Measurements from ENCODE around the gene NUF2. TPM values are rescaled to one million over a fixed set of nuclear protein-coding genes. Genes with fewer than 3 reads are reported as not detected.

Gene NUF2
- total RNA-seq, 1 donor from 2014 or later, result 14.9 TPM

GRCh38 chr1:163298365-163298764 is 23.4 kb upstream of the NUF2 start:
- Mint-ChIP-seq H3K27me3 (ENCODE audit: low read depth) (no peaks in the 10 kb centered on the region), H3K9me3 (no peaks in the 10 kb centered on the region), H3K4me3 (no peak overlapping the region), H3K4me1 (peaks cover 24% of the 10 kb centered on the region), H3K36me3 (peaks cover 21% of the 10 kb centered on the region), H3K27ac (no peak overlapping the region)
- TF ChIP-seq CTCF (IDR thresholded peaks at IDR 0.05; ENCODE audit: unreplicated experiment), result no peak
- no peak for DNase-seq (ENCODE audit: low spot score in 2 of 2, unreplicated experiment in 2 of 2)

- no peak for TF ChIP-seq CTCF (IDR thresholded peaks at IDR 0.05; ENCODE audit: unreplicated experiment)
- Mint-ChIP-seq H3K9me3 (no peaks in the 10 kb centered on the region), H3K27me3 (ENCODE audit: low read depth) (no peaks in the 10 kb centered on the region), H3K4me1 (peaks cover 26% of the 10 kb centered on the region), H3K27ac (no peak overlapping the region), H3K36me3 (peaks cover 18% of the 10 kb centered on the region), H3K4me3 (no peak overlapping the region)
- DNase-seq (ENCODE audit: low spot score in 2 of 2, unreplicated experiment in 2 of 2), result no peak
Observed at GRCh38 chr1:163300568-163300967, 21.2 kb upstream of the NUF2 start.

GRCh38 chr1:163303561-163303960 is 18.2 kb upstream of the NUF2 start:
- no peak for DNase-seq (ENCODE audit: low spot score in 2 of 2, unreplicated experiment in 2 of 2)
- no peaks in the 10 kb centered on the region for H3K27me3 Mint-ChIP-seq (ENCODE audit: low read depth)
- peaks cover 9% of the 10 kb centered on the region for H3K4me1 Mint-ChIP-seq
- no peak overlapping the region for H3K4me3 Mint-ChIP-seq
- H3K9me3 Mint-ChIP-seq, result no peaks in the 10 kb centered on the region
- H3K36me3 Mint-ChIP-seq, result peaks cover 18% of the 10 kb centered on the region
- H3K27ac Mint-ChIP-seq, result no peak overlapping the region
- TF ChIP-seq CTCF (IDR thresholded peaks at IDR 0.05; ENCODE audit: unreplicated experiment), result no peak

- no peak for TF ChIP-seq CTCF (IDR thresholded peaks at IDR 0.05; ENCODE audit: unreplicated experiment)
- DNase-seq (ENCODE audit: low spot score in 2 of 2, unreplicated experiment in 2 of 2), result no peak
- peaks cover 6% of the 10 kb centered on the region for H3K4me1 Mint-ChIP-seq
- H3K36me3 Mint-ChIP-seq, result peaks cover 14% of the 10 kb centered on the region
- no peak overlapping the region for H3K4me3 Mint-ChIP-seq
- no peak overlapping the region for H3K27ac Mint-ChIP-seq
- H3K27me3 Mint-ChIP-seq (ENCODE audit: low read depth), result no peaks in the 10 kb centered on the region
- no peaks in the 10 kb centered on the region for H3K9me3 Mint-ChIP-seq
Observed at GRCh38 chr1:163305441-163305840, 16.3 kb upstream of the NUF2 start.

GRCh38 chr1:163307479-163308171 is 14.1 kb upstream of the NUF2 start:
- no peak for DNase-seq (ENCODE audit: low spot score in 2 of 2, unreplicated experiment in 2 of 2)
- no peaks in the 10 kb centered on the region for H3K27me3 Mint-ChIP-seq (ENCODE audit: low read depth)
- H3K4me1 Mint-ChIP-seq, result peaks cover 9% of the 10 kb centered on the region
- no peak overlapping the region for H3K4me3 Mint-ChIP-seq
- H3K9me3 Mint-ChIP-seq, result peaks cover 5% of the 10 kb centered on the region
- TF ChIP-seq CTCF (IDR thresholded peaks at IDR 0.05; ENCODE audit: unreplicated experiment), result no peak
- peaks cover 8% of the 10 kb centered on the region for H3K36me3 Mint-ChIP-seq
- H3K27ac Mint-ChIP-seq, result no peak overlapping the region

Data from mesothelial cell of epicardium (in vitro differentiated cells).